Measurements from ENCODE around the gene SIDT2.
"Not testable (repeated sequence)": the region's sequence is repeated elsewhere in the genome, so short reads cannot be mapped to it uniquely, and the experiment has no call there.

The SIDT2 gene

GRCh38 chr11:117177534-117178209, 871 bp upstream of the SIDT2 start:
- peaks cover 7% of the 10 kb centered on the region for H3K36me3 ChIP-seq (ENCODE audit: insufficient read depth, low read length)

GRCh38 chr11:117179048-117179999, 781 bp downstream of the SIDT2 start:
- peak overlapping the region; percentile 74 for H3K4me3 ChIP-seq (ENCODE audit: low read length)
- no peaks in the 10 kb centered on the region for H3K27me3 ChIP-seq (ENCODE audit: insufficient read depth, low read length)
- H3K9me3 ChIP-seq (ENCODE audit: low read length) = no peaks in the 10 kb centered on the region
- peak overlapping the region; percentile 68 for H2AFZ ChIP-seq (ENCODE audit: low read depth, low read length)
- peaks cover 20% of the 10 kb centered on the region for H3K4me1 ChIP-seq (ENCODE audit: insufficient read depth, low read length)
- peaks cover 11% of the 10 kb centered on the region for H3K36me3 ChIP-seq (ENCODE audit: insufficient read depth, low read length)

More at GRCh38 chr11:117177534-117178209, 871 bp upstream of the SIDT2 start:
- peak overlapping the region; percentile 62 for H2AFZ ChIP-seq (ENCODE audit: low read depth, low read length)
- H3K4me3 ChIP-seq (ENCODE audit: low read length) = peak overlapping the region; percentile 74
- no peaks in the 10 kb centered on the region for H3K27me3 ChIP-seq (ENCODE audit: insufficient read depth, low read length)
- H3K4me1 ChIP-seq (ENCODE audit: insufficient read depth, low read length) = peaks cover 20% of the 10 kb centered on the region
- H3K9me3 ChIP-seq (ENCODE audit: low read length) = no peaks in the 10 kb centered on the region

DNA sequence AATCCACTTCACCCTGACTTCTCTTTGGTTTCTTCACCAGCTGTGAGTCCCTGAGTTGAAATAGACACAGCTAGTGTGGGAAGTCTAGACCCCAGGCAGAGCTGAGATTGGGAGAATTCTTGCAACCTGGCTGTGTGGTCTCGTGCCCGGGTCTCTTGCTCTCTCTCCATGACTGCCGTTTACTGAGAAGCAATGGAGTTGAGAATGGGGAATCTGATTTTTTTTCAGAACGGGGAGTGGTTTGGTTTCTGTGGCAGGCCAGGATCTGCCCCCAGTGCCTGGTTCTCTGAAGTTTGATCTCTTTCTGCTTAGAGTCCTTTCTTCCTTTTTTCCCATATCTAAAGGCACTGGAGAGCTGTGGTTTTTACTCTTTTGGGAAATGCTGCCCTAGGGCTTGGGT, 1.5 kb downstream of the SIDT2 start:
- peaks cover 11% of the 10 kb centered on the region for H3K36me3 ChIP-seq (ENCODE audit: insufficient read depth, low read length)
- no peak overlapping the region for H2AFZ ChIP-seq (ENCODE audit: low read depth, low read length)
- peaks cover 18% of the 10 kb centered on the region for H3K4me1 ChIP-seq (ENCODE audit: insufficient read depth, low read length)
- peak overlapping the region; percentile 74 for H3K4me3 ChIP-seq (ENCODE audit: low read length)
- H3K27me3 ChIP-seq (ENCODE audit: insufficient read depth, low read length) = no peaks in the 10 kb centered on the region
- H3K9me3 ChIP-seq (ENCODE audit: low read length) = no peaks in the 10 kb centered on the region

- peaks cover 11% of the 10 kb centered on the region for H3K36me3 ChIP-seq (ENCODE audit: insufficient read depth, low read length)
- H2AFZ ChIP-seq (ENCODE audit: low read depth, low read length) = no peak overlapping the region
- H3K4me3 ChIP-seq (ENCODE audit: low read length) = no peak overlapping the region
- peaks cover 16% of the 10 kb centered on the region for H3K4me1 ChIP-seq (ENCODE audit: insufficient read depth, low read length)
- H3K27me3 ChIP-seq (ENCODE audit: insufficient read depth, low read length) = no peaks in the 10 kb centered on the region
- H3K9me3 ChIP-seq (ENCODE audit: low read length) = no peaks in the 10 kb centered on the region
These were observed 2.4 kb downstream of the SIDT2 start for GRCh38 chr11:117180661-117181585.

- H3K36me3 ChIP-seq (ENCODE audit: insufficient read depth, low read length) = peaks cover 10% of the 10 kb centered on the region
- H3K4me3 ChIP-seq (ENCODE audit: low read length) = no peak overlapping the region
- H3K9me3 ChIP-seq (ENCODE audit: low read length) = no peaks in the 10 kb centered on the region
- no peak overlapping the region for H2AFZ ChIP-seq (ENCODE audit: low read depth, low read length)
- no peaks in the 10 kb centered on the region for H3K27me3 ChIP-seq (ENCODE audit: insufficient read depth, low read length)
- peaks cover 16% of the 10 kb centered on the region for H3K4me1 ChIP-seq (ENCODE audit: insufficient read depth, low read length)
These were observed 3.3 kb downstream of the SIDT2 start for GRCh38 chr11:117181586-117182550.

- Histone ChIP-seq H3K4me3 (ENCODE audit: low read length) (no peak overlapping the region), H3K4me1 (ENCODE audit: insufficient read depth, low read length) (peaks cover 16% of the 10 kb centered on the region), H3K27me3 (ENCODE audit: insufficient read depth, low read length) (no peaks in the 10 kb centered on the region), H3K36me3 (ENCODE audit: insufficient read depth, low read length) (peaks cover 10% of the 10 kb centered on the region), H3K9me3 (ENCODE audit: low read length) (no peaks in the 10 kb centered on the region), H2AFZ (ENCODE audit: low read depth, low read length) (no peak overlapping the region)
These were observed 4.0 kb downstream of the SIDT2 start for GRCh38 chr11:117182551-117182935.

GRCh38 chr11:117183178-117183577, 4.6 kb downstream of the SIDT2 start:
- H3K4me1 ChIP-seq (ENCODE audit: insufficient read depth, low read length) = peaks cover 13% of the 10 kb centered on the region
- not testable (repeated sequence) for H3K4me3 ChIP-seq (ENCODE audit: low read length); H3K27me3 ChIP-seq (ENCODE audit: insufficient read depth, low read length); H2AFZ ChIP-seq (ENCODE audit: low read depth, low read length); H3K9me3 ChIP-seq (ENCODE audit: low read length)
- H3K36me3 ChIP-seq (ENCODE audit: insufficient read depth, low read length) = peaks cover 11% of the 10 kb centered on the region

DNA sequence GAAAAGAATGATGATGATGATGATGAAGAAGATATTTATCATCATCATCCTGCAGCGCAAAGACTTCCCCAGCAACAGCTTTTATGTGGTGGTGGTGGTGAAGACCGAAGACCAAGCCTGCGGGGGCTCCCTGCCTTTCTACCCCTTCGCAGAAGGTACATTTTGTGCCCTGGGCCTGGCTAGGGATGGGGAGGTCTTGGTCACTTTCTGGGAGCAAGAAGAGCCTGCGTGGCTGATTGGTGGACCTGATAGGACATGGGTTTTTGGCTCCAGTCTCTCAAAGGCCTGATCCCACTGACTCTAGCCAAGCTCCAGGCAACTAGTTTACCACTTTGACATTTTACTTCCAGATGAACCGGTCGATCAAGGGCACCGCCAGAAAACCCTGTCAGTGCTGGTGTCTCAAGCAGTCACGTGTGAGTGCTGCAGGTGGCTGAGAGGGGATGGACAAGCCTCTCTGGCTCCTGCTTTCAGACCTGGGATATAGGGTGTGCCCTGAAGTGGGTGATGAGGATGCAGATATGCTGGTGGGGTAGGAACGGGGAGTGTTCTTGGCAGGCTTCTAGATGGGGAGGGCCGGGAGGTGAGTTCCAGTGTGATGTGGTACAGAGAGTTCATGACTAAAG, 5.3 kb downstream of the SIDT2 start:
- H3K4me3 ChIP-seq (ENCODE audit: low read length) = no peak overlapping the region
- H3K36me3 ChIP-seq (ENCODE audit: insufficient read depth, low read length) = peaks cover 16% of the 10 kb centered on the region
- no peaks in the 10 kb centered on the region for H3K27me3 ChIP-seq (ENCODE audit: insufficient read depth, low read length)
- H2AFZ ChIP-seq (ENCODE audit: low read depth, low read length) = no peak overlapping the region
- H3K4me1 ChIP-seq (ENCODE audit: insufficient read depth, low read length) = peaks cover 11% of the 10 kb centered on the region
- no peaks in the 10 kb centered on the region for H3K9me3 ChIP-seq (ENCODE audit: low read length)

DNA sequence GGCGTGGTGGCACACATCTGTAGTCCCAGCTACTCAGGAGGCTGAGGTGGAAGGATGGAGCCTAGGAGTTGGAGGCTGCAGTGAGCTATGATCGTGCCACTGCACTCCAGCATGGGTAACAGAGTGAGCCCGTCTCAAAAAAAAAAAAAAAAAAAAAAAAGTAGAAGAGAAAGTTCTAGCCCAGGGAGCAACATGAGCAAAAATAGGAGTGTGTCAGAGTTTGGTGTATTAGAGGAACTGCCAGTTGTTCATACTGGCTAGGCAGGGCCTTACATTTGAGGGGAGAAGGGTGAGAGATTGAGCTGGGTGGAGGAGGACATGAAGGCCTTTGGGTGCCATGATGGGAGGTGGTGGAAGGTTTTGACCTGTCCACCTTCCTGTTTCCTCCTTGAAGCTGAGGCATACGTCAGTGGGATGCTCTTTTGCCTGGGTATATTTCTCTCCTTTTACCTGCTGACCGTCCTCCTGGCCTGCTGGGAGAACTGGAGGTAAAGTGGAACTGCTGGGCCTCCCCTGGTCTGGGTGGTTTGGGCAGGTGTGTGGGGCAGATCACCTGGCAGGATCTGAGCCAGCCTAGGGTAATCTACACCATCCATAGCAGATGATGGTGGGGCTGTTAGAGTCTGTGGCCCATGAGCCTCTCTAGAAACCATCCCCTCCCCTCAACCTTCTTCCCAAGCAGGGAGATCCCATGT, 7.3 kb downstream of the SIDT2 start:
- Histone ChIP-seq H3K36me3 (ENCODE audit: insufficient read depth, low read length) (peaks cover 21% of the 10 kb centered on the region), H3K4me1 (ENCODE audit: insufficient read depth, low read length) (no peaks in the 10 kb centered on the region), H3K27me3 (ENCODE audit: insufficient read depth, low read length) (no peaks in the 10 kb centered on the region), H3K9me3 (ENCODE audit: low read length) (no peaks in the 10 kb centered on the region), H2AFZ (ENCODE audit: low read depth, low read length) (no peak overlapping the region), H3K4me3 (ENCODE audit: low read length) (no peak overlapping the region)

- Histone ChIP-seq H2AFZ (ENCODE audit: low read depth, low read length) (no peak overlapping the region), H3K4me1 (ENCODE audit: insufficient read depth, low read length) (no peaks in the 10 kb centered on the region), H3K4me3 (ENCODE audit: low read length) (no peak overlapping the region), H3K27me3 (ENCODE audit: insufficient read depth, low read length) (no peaks in the 10 kb centered on the region), H3K36me3 (ENCODE audit: insufficient read depth, low read length) (peaks cover 21% of the 10 kb centered on the region), H3K9me3 (ENCODE audit: low read length) (no peaks in the 10 kb centered on the region)
These were observed 7.9 kb downstream of the SIDT2 start for GRCh38 chr11:117186431-117186761.

DNA sequence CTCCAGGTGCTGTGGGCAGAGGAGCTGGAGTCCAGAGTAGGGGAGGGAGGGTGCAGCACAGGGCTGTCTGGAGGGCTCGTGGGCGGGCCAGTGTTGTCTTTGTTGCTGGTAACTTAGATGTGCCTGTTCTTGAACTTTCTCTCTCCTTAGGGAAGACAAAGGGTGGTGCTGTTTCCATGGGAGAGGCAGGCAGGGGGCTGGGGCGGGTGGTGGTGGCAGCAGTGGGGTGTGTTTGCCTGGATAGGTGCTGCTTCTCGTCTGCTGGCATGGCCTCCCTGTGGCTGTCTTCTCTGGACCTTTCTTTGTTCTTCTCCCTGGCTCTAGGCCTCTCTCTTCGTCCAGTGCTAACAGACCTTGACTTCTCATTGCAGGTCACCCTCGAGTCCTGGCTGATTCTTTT, 8.5 kb downstream of the SIDT2 start:
- Histone ChIP-seq H3K4me1 (ENCODE audit: insufficient read depth, low read length) (no peaks in the 10 kb centered on the region), H2AFZ (ENCODE audit: low read depth, low read length) (no peak overlapping the region), H3K4me3 (ENCODE audit: low read length) (no peak overlapping the region), H3K9me3 (ENCODE audit: low read length) (no peaks in the 10 kb centered on the region), H3K27me3 (ENCODE audit: insufficient read depth, low read length) (no peaks in the 10 kb centered on the region), H3K36me3 (ENCODE audit: insufficient read depth, low read length) (peaks cover 24% of the 10 kb centered on the region)

Data from neuron (in vitro differentiated cells).